ENCODE data around the gene IER3.

DNA sequence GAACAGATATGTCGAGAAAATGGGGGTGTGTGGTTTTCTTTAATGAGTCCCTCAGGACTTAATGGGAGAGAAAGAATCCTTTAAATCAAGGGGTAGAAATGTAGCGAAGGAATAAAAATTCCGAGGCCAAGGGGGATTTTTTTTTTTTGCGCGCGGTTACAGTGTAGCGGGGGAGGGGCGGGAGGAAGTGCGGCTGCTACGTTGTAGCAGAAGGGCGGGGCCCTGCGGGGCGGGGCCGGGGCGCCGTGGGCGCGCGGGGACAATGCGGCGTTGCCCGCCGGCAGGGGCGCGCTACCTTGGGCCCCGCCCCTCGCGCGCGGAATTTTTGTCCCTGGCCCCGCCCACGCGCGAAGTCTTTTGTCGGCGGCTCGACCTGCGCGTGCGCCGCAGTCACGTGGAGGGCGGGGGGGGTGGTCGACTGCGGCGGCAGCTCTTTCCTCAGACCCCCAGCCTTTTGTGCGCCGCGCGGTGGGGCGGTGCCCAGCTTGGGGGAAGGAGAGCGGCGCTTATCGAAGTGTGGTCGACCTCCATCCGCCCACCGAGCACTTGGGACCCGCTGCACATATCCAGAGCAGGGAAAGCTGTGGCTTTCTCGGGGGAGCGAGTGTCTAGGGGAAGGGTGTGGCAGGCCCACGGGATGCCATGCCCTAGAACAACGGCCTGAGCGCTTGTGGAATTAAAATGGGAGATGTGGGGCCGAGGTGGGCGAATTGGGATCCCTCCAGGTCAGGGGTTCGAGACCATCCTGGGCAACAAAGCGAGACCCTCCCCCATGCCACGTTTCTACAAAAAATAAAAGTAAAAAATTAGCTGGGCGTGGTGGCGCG is 22.9 kb downstream of the IER3 start:
- TF ChIP-seq, protein P1, sequence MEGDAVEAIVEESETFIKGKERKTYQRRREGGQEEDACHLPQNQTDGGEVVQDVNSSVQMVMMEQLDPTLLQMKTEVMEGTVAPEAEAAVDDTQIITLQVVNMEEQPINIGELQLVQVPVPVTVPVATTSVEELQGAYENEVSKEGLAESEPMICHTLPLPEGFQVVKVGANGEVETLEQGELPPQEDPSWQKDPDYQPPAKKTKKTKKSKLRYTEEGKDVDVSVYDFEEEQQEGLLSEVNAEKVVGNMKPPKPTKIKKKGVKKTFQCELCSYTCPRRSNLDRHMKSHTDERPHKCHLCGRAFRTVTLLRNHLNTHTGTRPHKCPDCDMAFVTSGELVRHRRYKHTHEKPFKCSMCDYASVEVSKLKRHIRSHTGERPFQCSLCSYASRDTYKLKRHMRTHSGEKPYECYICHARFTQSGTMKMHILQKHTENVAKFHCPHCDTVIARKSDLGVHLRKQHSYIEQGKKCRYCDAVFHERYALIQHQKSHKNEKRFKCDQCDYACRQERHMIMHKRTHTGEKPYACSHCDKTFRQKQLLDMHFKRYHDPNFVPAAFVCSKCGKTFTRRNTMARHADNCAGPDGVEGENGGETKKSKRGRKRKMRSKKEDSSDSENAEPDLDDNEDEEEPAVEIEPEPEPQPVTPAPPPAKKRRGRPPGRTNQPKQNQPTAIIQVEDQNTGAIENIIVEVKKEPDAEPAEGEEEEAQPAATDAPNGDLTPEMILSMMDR (IDR thresholded peaks at IDR 0.05): peak; percentile 35
- no peak for TF ChIP-seq JUND (IDR thresholded peaks at IDR 0.05)
- TF ChIP-seq CHD2 (IDR thresholded peaks at IDR 0.05; ENCODE audit: low read length, partially characterized antibody): peak; percentile 90
- TF ChIP-seq NRF1 (IDR thresholded peaks at IDR 0.05; ENCODE audit: low read depth, low read length): peak; percentile 83
- TF ChIP-seq EZH2phosphoT487 (IDR thresholded peaks at IDR 0.05; ENCODE audit: borderline replicate concordance, low read depth): no peak
- TF ChIP-seq TEAD4 (IDR thresholded peaks at IDR 0.05; ENCODE audit: borderline replicate concordance, insufficient read depth): no peak
- peak; percentile 62 for TF ChIP-seq TAF1 (IDR thresholded peaks at IDR 0.05; ENCODE audit: borderline replicate concordance, low read depth, low read length)
- TF ChIP-seq, protein P2, sequence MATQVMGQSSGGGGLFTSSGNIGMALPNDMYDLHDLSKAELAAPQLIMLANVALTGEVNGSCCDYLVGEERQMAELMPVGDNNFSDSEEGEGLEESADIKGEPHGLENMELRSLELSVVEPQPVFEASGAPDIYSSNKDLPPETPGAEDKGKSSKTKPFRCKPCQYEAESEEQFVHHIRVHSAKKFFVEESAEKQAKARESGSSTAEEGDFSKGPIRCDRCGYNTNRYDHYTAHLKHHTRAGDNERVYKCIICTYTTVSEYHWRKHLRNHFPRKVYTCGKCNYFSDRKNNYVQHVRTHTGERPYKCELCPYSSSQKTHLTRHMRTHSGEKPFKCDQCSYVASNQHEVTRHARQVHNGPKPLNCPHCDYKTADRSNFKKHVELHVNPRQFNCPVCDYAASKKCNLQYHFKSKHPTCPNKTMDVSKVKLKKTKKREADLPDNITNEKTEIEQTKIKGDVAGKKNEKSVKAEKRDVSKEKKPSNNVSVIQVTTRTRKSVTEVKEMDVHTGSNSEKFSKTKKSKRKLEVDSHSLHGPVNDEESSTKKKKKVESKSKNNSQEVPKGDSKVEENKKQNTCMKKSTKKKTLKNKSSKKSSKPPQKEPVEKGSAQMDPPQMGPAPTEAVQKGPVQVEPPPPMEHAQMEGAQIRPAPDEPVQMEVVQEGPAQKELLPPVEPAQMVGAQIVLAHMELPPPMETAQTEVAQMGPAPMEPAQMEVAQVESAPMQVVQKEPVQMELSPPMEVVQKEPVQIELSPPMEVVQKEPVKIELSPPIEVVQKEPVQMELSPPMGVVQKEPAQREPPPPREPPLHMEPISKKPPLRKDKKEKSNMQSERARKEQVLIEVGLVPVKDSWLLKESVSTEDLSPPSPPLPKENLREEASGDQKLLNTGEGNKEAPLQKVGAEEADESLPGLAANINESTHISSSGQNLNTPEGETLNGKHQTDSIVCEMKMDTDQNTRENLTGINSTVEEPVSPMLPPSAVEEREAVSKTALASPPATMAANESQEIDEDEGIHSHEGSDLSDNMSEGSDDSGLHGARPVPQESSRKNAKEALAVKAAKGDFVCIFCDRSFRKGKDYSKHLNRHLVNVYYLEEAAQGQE (IDR thresholded peaks at IDR 0.05; ENCODE audit: low read depth, low read length): peak; percentile 48; the same call in 1 of the 2 replicates
- peak; percentile 24 for TF ChIP-seq POLR2AphosphoS5 (IDR thresholded peaks at IDR 0.05; ENCODE audit: low read depth, low read length)
- TF ChIP-seq, protein P3, sequence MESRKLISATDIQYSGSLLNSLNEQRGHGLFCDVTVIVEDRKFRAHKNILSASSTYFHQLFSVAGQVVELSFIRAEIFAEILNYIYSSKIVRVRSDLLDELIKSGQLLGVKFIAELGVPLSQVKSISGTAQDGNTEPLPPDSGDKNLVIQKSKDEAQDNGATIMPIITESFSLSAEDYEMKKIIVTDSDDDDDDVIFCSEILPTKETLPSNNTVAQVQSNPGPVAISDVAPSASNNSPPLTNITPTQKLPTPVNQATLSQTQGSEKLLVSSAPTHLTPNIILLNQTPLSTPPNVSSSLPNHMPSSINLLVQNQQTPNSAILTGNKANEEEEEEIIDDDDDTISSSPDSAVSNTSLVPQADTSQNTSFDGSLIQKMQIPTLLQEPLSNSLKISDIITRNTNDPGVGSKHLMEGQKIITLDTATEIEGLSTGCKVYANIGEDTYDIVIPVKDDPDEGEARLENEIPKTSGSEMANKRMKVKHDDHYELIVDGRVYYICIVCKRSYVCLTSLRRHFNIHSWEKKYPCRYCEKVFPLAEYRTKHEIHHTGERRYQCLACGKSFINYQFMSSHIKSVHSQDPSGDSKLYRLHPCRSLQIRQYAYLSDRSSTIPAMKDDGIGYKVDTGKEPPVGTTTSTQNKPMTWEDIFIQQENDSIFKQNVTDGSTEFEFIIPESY (IDR thresholded peaks at IDR 0.05; ENCODE audit: borderline replicate concordance, low read depth): no peak
- TF ChIP-seq YY1 (IDR thresholded peaks at IDR 0.05; ENCODE audit: low read depth): no peak
- TF ChIP-seq RFX5 (IDR thresholded peaks at IDR 0.05; ENCODE audit: low read length): no peak
